Adrenal gland (tissue), 12 donors: ENCODE measurements around the gene SNRPN. TPM values are rescaled to one million over a fixed set of nuclear protein-coding genes. Genes with fewer than 3 reads are reported as not detected.
"Not testable (repeated sequence)": the region's sequence is repeated elsewhere in the genome, so short reads cannot be mapped to it uniquely, and the experiment has no call there.

Source experiments
- DNase-seq, 7 donors: peaks; one replicate each; pipeline ENCODE4 v3.0.0-alpha.2; 2019 to 2020
- H3K27ac ChIP-seq, 5 donors: fragments of 200-600 bp; sonication (generic) in 4 of 5; 1 replicate in 3 of 5; 2 replicates in 2 of 5; pipeline versions ENCODE4 v1.5.1 to v1.8.0; 2016 to 2020; ENCODE audit warnings: mild to moderate bottlenecking in 1 of 5
- H3K27me3 ChIP-seq: fragments of 200-600 bp; 2 replicates; pipeline ENCODE4 v1.8.0; 2021
- H3K36me3 ChIP-seq, 2 donors: fragments of 200-600 bp; replicated peaks in 1 of 2; 1 replicate in 1 of 2; 2 replicates in 1 of 2; pipeline versions ENCODE4 v1.5.1 to v1.8.0; 2018 to 2022
- H3K4me1 ChIP-seq, 2 donors: fragments of 200-600 bp; replicated peaks in 1 of 2; 1 replicate in 1 of 2; 2 replicates in 1 of 2; pipeline versions ENCODE4 v1.5.1 to v1.8.0; 2018 to 2021
- H3K4me3 ChIP-seq, 4 donors: fragments of 200-600 bp; sonication (generic) in 3 of 4; one replicate each; pipeline ENCODE4 v1.5.1; 2016 to 2018
- H3K9me3 ChIP-seq, 3 donors: fragments of 200-600 bp; sonication (generic) in 1 of 3; replicated peaks in 1 of 3; 1 replicate in 2 of 3; 2 replicates in 1 of 3; pipeline versions ENCODE4 v1.5.1 to v1.8.0; 2016 to 2021
- CTCF ChIP-seq, 6 experiments: fragments of 450-650 bp in 4 of 6; fragments of 200-600 bp in 2 of 6; sonication (generic) in 1 of 6; IDR thresholded peaks; 1 replicate in 5 of 6; 2 replicates in 1 of 6; pipeline versions ENCODE4 v1.5.1 to v1.8.0; 2016 to 2021; ENCODE audit warnings: antibody characterized with exemption in 6 of 6, mild to moderate bottlenecking in 2 of 6, moderate library complexity in 1 of 6
- POLR2A ChIP-seq, 2 donors: fragments of 450-650 bp; IDR thresholded peaks; one replicate each; pipeline ENCODE4 v1.6.1; 2017; ENCODE audit warnings: antibody characterized with exemption in 2 of 2, mild to moderate bottlenecking in 2 of 2, moderate library complexity in 1 of 2
- WGBS, 4 donors: extraction: QIAGEN DNeasy Blood & Tissue Kit in 2 of 4; methylation state at CpG; one replicate each; pipeline versions ENCODE4 v1.1.5 to v1.1.7; 2013 to 2017; 5-methylcytosine and 5-hydroxymethylcytosine counted together
- intact Hi-C, 2 donors: fragments of 100-400 bp; cut with DNase I; formaldehyde crosslinking; loops; one replicate each; pipeline versions ENCODE4 v1.14.1 to v1.15.0; 2022 to 2023
- polyA plus RNA-seq, 3 donors: library from polyadenylated mRNA; stranded (reverse); fragments of 200-250 nt in 2 of 3; fragments of 350-450 nt in 1 of 3; fragmentation: Illumina TruSeq in 1 of 3; extraction: RNeasy Lipid Tissue Mini Kit (QIAGEN cat#74804) in 1 of 3; gene quantifications; one replicate each; pipeline ENCODE4 v1.2.3, GENCODE V29; 2013 to 2014
- total RNA-seq, 9 donors: library from RNA; depleted of rRNA in 4 of 9; stranded (reverse); fragments of >200 nt in 4 of 9; fragments of 120-200 nt in 1 of 9; fragmentation: NEBNext Ultra II Directional in 1 of 9; extraction: Animal tissue kit (Norgen Biotek cat#: 25700) in 1 of 9; gene quantifications; one replicate each; pipeline versions ENCODE4 v1.1.0 to v1.2.4, GENCODE V29; 2013 to 2023
- donor health status: healthy with polysubstance abuse.
- donor health status: Bipolar disorder and iron deficiency.
- donor health status: DM: yes; HTN: yes; CAD: no.
- donor health status: DM: no; HTN: no; CAD: no.
- donor health status: DM: no; HTN: no; CAD: no.
- donor health status: DM: yes; HTN: yes; CAD: no.

Gene SNRPN
- total and polyA plus RNA-seq, 12 donors = 164 to 394 (median 222) TPM

GRCh38 chr15:24971052-24971451 is 16.3 kb downstream of the SNRPN start:
- 42 to 63% (median 51%) methylated on average over 3 of the region's 3 CpGs for WGBS, 4 donors
- TF ChIP-seq CTCF (IDR thresholded peaks at IDR 0.05) (no peak), POLR2A (IDR thresholded peaks at IDR 0.05) (no peak)
- Histone ChIP-seq H3K27ac (no peak overlapping the region), H3K27me3 (no peaks in the 10 kb centered on the region), H3K36me3 (peaks cover 0 to 11% of the 10 kb centered on the region in 2 donors), H3K4me1 (peaks cover 0 to 7% of the 10 kb centered on the region in 2 donors), H3K9me3 (no peaks in the 10 kb centered on the region), H3K4me3 (no peak overlapping the region)
- no peak for DNase-seq
- intact Hi-C loops = loop anchor here in 1 of 2 donors (10.0 kb wide), 1 partner anchor 134 kb away; no protein-coding TSS in a partner anchor

- DNase-seq = no peak
- Histone ChIP-seq H3K36me3 (peaks cover 0 to 13% of the 10 kb centered on the region in 2 donors), H3K4me1 (peaks cover 0 to 7% of the 10 kb centered on the region in 2 donors), H3K27me3 (no peaks in the 10 kb centered on the region), H3K9me3 (no peaks in the 10 kb centered on the region), H3K4me3 (no peak overlapping the region), H3K27ac (no peak overlapping the region)
- intact Hi-C loops = loop anchor here in 1 of 2 donors (10.0 kb wide), 1 partner anchor 133 kb away; no protein-coding TSS in a partner anchor
- TF ChIP-seq CTCF (IDR thresholded peaks at IDR 0.05) = no peak
- no peak for TF ChIP-seq POLR2A (IDR thresholded peaks at IDR 0.05)
- WGBS, 4 donors = 92 to 95% (median 93%) methylated on average over 8 of the region's 8 CpGs
These were observed 17.0 kb downstream of the SNRPN start for GRCh38 chr15:24971772-24972171.

- not testable (repeated sequence) for H3K27ac ChIP-seq, H3K4me3 ChIP-seq, H3K27me3 ChIP-seq, H3K9me3 ChIP-seq, DNase-seq, H3K4me1 ChIP-seq
- peaks cover 0 to 22% of the 10 kb centered on the region in 2 donors for H3K36me3 ChIP-seq
- intact Hi-C loops = loop anchor here in 1 of 2 donors (10.0 kb wide), 1 partner anchor 132 kb away; no protein-coding TSS in a partner anchor
- WGBS, 4 donors = 75 to 90% (median 89%) methylated on average over 5 of the region's 5 CpGs
These were observed 17.9 kb downstream of the SNRPN start for GRCh38 chr15:24972707-24973106.

- DNase-seq = no peak
- intact Hi-C loops = loop anchor here in 1 of 2 donors (10.0 kb wide), 1 partner anchor 128 kb away; no protein-coding TSS in a partner anchor
- H3K27me3 ChIP-seq = no peaks in the 10 kb centered on the region
- peaks cover 0 to 57% of the 10 kb centered on the region in 2 donors for H3K36me3 ChIP-seq
- no peaks in the 10 kb centered on the region for H3K4me1 ChIP-seq
- WGBS, 4 donors = 81 to 89% (median 82%) methylated on average over 3 of the region's 3 CpGs
- H3K9me3 ChIP-seq = no peaks in the 10 kb centered on the region
- H3K4me3 ChIP-seq = no peak overlapping the region
- TF ChIP-seq POLR2A (IDR thresholded peaks at IDR 0.05) (no peak), CTCF (IDR thresholded peaks at IDR 0.05) (no peak)
- no peak overlapping the region for H3K27ac ChIP-seq
These were observed 22.1 kb downstream of the SNRPN start for GRCh38 chr15:24976932-24977331.

GRCh38 chr15:24977686-24978085 is 22.9 kb downstream of the SNRPN start:
- DNase-seq = no peak
- Histone ChIP-seq H3K4me3 (no peak overlapping the region), H3K36me3 (peaks cover 0 to 62% of the 10 kb centered on the region in 2 donors), H3K9me3 (no peaks in the 10 kb centered on the region), H3K27ac (no peak overlapping the region), H3K4me1 (no peaks in the 10 kb centered on the region), H3K27me3 (no peaks in the 10 kb centered on the region)
- WGBS, 4 donors = 83 to 92% (median 88%) methylated on average over 9 of the region's 9 CpGs
- TF ChIP-seq CTCF (IDR thresholded peaks at IDR 0.05) = no peak
- no peak for TF ChIP-seq POLR2A (IDR thresholded peaks at IDR 0.05)
- intact Hi-C loops = loop anchor here in 1 of 2 donors (10.0 kb wide), 1 partner anchor 127 kb away; no protein-coding TSS in a partner anchor
